Mesendoderm (in vitro differentiated cells): ENCODE data around the gene SUMO1. TPM values are rescaled to one million over a fixed set of nuclear protein-coding genes. Genes with fewer than 3 reads are reported as not detected.
"Not testable (repeated sequence)": the region's sequence is repeated elsewhere in the genome, so short reads cannot be mapped to it uniquely, and the experiment has no call there.

Experiments used
- DNase-seq: peaks from one replicate; pipeline ENCODE4 v3.0.0; 2013
- H2AK5ac ChIP-seq: 2 replicates; pipeline ENCODE4 v1.6.1; 2013; ENCODE audit warnings: low read length, inconsistent platforms
- H2BK120ac ChIP-seq: 2 replicates; pipeline ENCODE4 v1.6.1; 2013; ENCODE audit warnings: low read depth, mild to moderate bottlenecking, low read length, moderate library complexity, mixed read lengths
- H2BK15ac ChIP-seq: replicated peaks from 2 replicates; pipeline ENCODE4 v1.6.1; 2013; ENCODE audit warnings: low read depth, mild to moderate bottlenecking, moderate library complexity
- H2BK5ac ChIP-seq: 2 replicates; pipeline ENCODE4 v1.6.1; 2013; ENCODE audit warnings: low read length, inconsistent platforms
- H3K18ac ChIP-seq: 2 replicates; pipeline ENCODE4 v1.6.1; 2013; ENCODE audit warnings: mild to moderate bottlenecking, low read length, mixed read lengths
- H3K23ac ChIP-seq: one replicate; pipeline ENCODE4 v1.6.1; 2013; ENCODE audit warnings: low read length
- H3K27ac ChIP-seq: 2 replicates; pipeline ENCODE4 v1.5.1; 2013; ENCODE audit warnings: low read depth, mild to moderate bottlenecking, inconsistent platforms, low read length, moderate library complexity
- H3K27me3 ChIP-seq: 2 replicates; pipeline ENCODE4 v1.6.1; 2013; ENCODE audit warnings: low read length, control low read depth, mild to moderate bottlenecking, inconsistent platforms; ENCODE audit not compliant: insufficient read depth, poor library complexity
- H3K36me3 ChIP-seq: 2 replicates; pipeline ENCODE4 v1.6.1; 2013; ENCODE audit warnings: low read length, inconsistent platforms; ENCODE audit not compliant: control insufficient read depth, insufficient read depth
- H3K4ac ChIP-seq: one replicate; pipeline ENCODE4 v1.6.1; 2013; ENCODE audit warnings: low read depth, mild to moderate bottlenecking, low read length, moderate library complexity
- H3K4me1 ChIP-seq: 2 replicates; pipeline ENCODE4 v1.6.1; 2013; ENCODE audit warnings: low read depth, low read length, inconsistent platforms; ENCODE audit not compliant: control insufficient read depth
- H3K4me2 ChIP-seq: 2 replicates; pipeline ENCODE4 v1.6.1; 2013; ENCODE audit warnings: low read length
- H3K4me3 ChIP-seq: 2 replicates; pipeline ENCODE4 v1.5.1; 2013; ENCODE audit warnings: mild to moderate bottlenecking, low read length
- H3K56ac ChIP-seq: one replicate; pipeline ENCODE4 v1.6.1; 2013; ENCODE audit warnings: low read length
- H3K79me1 ChIP-seq: 2 replicates; pipeline ENCODE4 v1.6.1; 2013; ENCODE audit warnings: low read length, inconsistent platforms
- H3K79me2 ChIP-seq: 2 replicates; pipeline ENCODE4 v1.6.1; 2013; ENCODE audit warnings: mild to moderate bottlenecking, low read length; ENCODE audit not compliant: control insufficient read depth, insufficient read depth
- H3K9ac ChIP-seq: 2 replicates; pipeline ENCODE4 v1.6.1; 2013; ENCODE audit warnings: low read length, inconsistent platforms
- H4K5ac ChIP-seq: one replicate; pipeline ENCODE4 v1.6.1; 2013; ENCODE audit warnings: low read length
- H4K8ac ChIP-seq: one replicate; pipeline ENCODE4 v1.6.1; 2013; ENCODE audit warnings: low read depth, mild to moderate bottlenecking, control low read depth, low read length, moderate library complexity
- WGBS: extraction: QIAGEN DNeasy Blood & Tissue Kit; methylation state at CpG from one replicate; pipeline ENCODE4 v1.1.7; 2013; ENCODE audit warnings: low lambda C conversion rate, missing lambda C conversion rate; ENCODE audit not compliant: insufficient coverage; ENCODE audit errors: extremely low coverage; 5-methylcytosine and 5-hydroxymethylcytosine counted together
- polyA plus RNA-seq, 2 experiments: library from polyadenylated mRNA; stranded (reverse); fragments of 200-250 nt; gene quantifications; one replicate each; pipeline ENCODE4 v1.2.3, GENCODE V29; 2013

Gene SUMO1
- polyA plus RNA-seq (2013, experiment 1 of 2) = 266 TPM
- polyA plus RNA-seq (2013, experiment 2 of 2) = 264 TPM

DNA sequence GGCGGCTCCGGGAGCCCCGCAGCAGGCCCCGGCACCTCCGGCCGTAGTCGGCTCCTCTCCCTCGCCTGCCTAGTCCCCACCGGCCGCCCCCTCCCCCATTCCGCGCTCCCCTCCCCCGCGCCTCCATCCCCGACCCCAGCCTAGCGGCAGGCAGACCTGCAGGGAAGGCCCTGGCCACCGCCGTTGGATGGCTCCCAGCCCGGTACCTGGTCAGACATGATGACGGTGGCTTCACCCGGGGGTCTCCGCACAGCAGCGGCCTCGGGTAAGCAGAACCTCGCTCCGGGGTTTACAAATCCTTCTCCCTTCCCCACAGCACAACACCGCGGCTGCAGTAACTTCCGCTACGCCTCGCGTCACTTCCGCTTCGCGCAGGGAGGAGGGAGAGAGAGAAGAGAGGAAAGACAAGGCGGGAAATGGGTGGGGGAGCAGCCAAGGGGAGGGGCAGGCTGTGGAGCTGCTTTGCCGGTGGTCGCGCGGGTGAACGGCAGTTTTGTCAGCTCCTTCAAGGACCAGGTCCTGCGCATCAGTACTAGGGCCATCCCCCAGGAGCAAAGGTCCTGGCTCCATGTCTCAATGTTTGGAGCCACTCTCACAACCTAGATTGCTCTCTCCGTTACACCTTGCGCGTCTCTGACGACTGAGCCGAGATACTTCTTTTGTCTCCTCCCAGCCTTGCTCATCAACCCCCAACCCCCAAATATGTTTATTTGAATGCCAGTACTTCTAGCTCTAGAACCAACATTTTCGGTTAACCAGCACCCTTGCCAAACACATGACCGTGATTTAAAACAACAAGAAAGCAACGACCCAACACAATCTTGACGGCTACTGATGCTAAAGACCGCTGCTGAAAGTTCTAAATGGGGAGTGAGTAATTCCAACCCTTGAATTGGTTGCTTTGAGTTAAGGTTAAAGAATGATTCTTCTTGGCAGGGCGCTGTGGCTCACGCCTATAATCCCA, at the start of gene SUMO1:
Gene SUMO1 (minus strand): TSS at position 364 of the 964 bp plus-strand sequence. CDS start 146 bp downstream, at position 218.
- Histone ChIP-seq H3K9ac (peak within 1 kb of the TSS; percentile 95), H3K36me3 (no peaks in the 10 kb centered on the region), H3K79me2 (peaks cover 36% of the 10 kb centered on the region), H3K27me3 (no peaks in the 10 kb centered on the region), H3K27ac (peak within 1 kb of the TSS; percentile 82), H3K23ac (peak within 1 kb of the TSS; percentile 30), H2AK5ac (peak within 1 kb of the TSS; percentile 57), H3K56ac (peak within 1 kb of the TSS; percentile 99), H4K5ac (peak within 1 kb of the TSS; percentile 87), H3K4me3 (peak within 1 kb of the TSS; percentile 92), H3K18ac (peak within 1 kb of the TSS; percentile 83), H2BK15ac (no peak within 1 kb of the TSS), H3K4me1 (no peaks in the 10 kb centered on the region), H3K4ac (peak within 1 kb of the TSS; percentile 73), H2BK120ac (no peak within 1 kb of the TSS), H3K79me1 (no peaks in the 10 kb centered on the region), H4K8ac (no peak within 1 kb of the TSS), H2BK5ac (peak within 1 kb of the TSS; percentile 90), H3K4me2 (peak within 1 kb of the TSS; percentile 98)
- peak; percentile 98 for DNase-seq
- no CpG with 5 or more reads among the region's 54 CpGs for whole genome bisulfite sequencing

- peaks cover 8% of the 10 kb centered on the region for H3K36me3 ChIP-seq
Measured at GRCh38 chr2:202286595-202286994, 48.2 kb upstream of the SUMO1 start.

GRCh38 chr2:202278944-202279343, 40.5 kb upstream of the SUMO1 start:
- H2AK5ac ChIP-seq = no peak overlapping the region
- H3K36me3 ChIP-seq = peaks cover 2% of the 10 kb centered on the region
- H3K4ac ChIP-seq = no peak overlapping the region
- no peak overlapping the region for H3K4me3 ChIP-seq
- no peak overlapping the region for H3K27ac ChIP-seq
- H3K79me2 ChIP-seq = peaks cover 53% of the 10 kb centered on the region
- H4K5ac ChIP-seq = no peak overlapping the region
- no peak overlapping the region for H3K4me2 ChIP-seq
- H3K79me1 ChIP-seq = peaks cover 2% of the 10 kb centered on the region
- no peak overlapping the region for H3K56ac ChIP-seq
- H3K18ac ChIP-seq = no peak overlapping the region
- WGBS = no CpG with 5 or more reads among the region's 1 CpG
- no peak overlapping the region for H3K9ac ChIP-seq
- H2BK120ac ChIP-seq = no peak overlapping the region
- H3K27me3 ChIP-seq = no peaks in the 10 kb centered on the region
- no peak overlapping the region for H2BK15ac ChIP-seq
- H3K23ac ChIP-seq = no peak overlapping the region
- H2BK5ac ChIP-seq = no peak overlapping the region
- no peak overlapping the region for H4K8ac ChIP-seq
- no peaks in the 10 kb centered on the region for H3K4me1 ChIP-seq
- DNase-seq = peak; percentile 59

More at GRCh38 chr2:202286595-202286994, 48.2 kb upstream of the SUMO1 start:
- Histone ChIP-seq H4K5ac (no peak overlapping the region), H3K27me3 (no peaks in the 10 kb centered on the region), H3K23ac (no peak overlapping the region), H2BK5ac (no peak overlapping the region), H3K79me2 (peaks cover 6% of the 10 kb centered on the region), H4K8ac (no peak overlapping the region), H3K18ac (no peak overlapping the region), H3K9ac (no peak overlapping the region), H3K79me1 (peaks cover 5% of the 10 kb centered on the region), H3K56ac (no peak overlapping the region), H3K4me3 (no peak overlapping the region), H2BK120ac (no peak overlapping the region), H3K4me1 (no peaks in the 10 kb centered on the region), H3K4ac (no peak overlapping the region), H3K4me2 (no peak overlapping the region), H3K27ac (no peak overlapping the region), H2AK5ac (no peak overlapping the region), H2BK15ac (no peak overlapping the region)
- no peak for DNase-seq

DNA sequence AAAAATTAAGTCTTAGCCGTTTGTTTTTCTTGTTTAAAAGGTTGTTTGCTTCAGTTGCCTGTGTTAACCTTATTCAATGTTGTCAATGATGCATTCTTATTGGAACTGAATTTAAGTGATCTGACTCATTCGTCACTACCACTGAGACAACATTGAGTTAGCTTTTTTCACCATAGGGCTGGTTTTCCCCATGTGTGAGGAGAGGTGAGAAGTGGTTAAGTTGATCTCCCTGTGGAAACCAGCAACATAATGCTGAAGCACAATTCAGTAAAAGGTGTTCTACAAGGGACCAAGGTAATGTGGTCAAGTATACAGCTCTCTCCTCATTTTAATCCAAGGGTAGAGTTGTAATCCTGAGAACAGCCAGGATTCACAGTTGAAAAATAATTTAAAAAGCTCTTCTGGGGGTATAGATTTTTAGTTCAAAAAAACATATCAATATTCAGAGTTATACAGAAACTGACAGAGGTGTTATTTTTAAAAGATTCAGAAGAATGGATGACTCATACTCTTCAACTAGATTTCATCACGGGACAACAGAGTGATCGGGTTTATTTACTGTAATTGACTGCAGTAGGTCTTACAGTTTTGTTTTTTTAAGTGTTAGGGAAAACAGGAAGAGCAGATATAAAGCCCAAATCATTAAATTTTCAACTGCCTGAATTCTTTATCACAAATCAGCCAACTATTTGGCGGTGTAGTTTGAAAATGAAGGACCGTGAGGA, 39.8 kb upstream of the SUMO1 start:
- peak; percentile 63 for DNase-seq
- H3K9ac ChIP-seq = no peak overlapping the region
- no peak overlapping the region for H3K4me3 ChIP-seq

DNA sequence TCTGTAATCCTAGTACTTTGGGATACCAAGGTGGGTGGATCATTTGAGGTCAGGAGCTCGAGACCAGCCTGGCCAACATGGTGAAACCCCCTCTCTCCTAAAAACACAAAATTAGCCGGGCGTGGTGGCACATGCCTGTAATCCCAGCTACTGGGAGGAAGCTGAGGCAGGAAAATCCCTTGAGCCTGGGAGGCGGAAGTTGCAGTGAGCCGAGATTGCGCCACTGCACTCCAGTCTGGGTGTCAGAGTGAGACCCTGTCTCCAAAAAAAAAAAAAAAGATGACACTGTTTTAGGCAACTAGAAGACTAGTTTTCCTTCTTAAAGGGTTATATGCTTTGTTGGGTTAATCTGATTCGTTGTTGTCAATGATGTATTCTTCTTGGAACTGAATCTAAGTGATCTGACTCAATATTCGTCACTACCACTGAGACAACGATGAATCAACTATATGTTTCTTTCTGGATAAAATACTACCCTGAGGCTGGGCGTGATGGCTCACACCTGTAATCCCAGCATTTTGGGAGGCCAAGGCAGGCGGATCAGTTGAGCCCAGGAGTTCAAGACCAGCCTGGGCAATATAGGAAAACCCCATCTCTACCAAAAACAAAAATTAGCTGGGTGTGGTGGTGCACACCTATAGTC, 37.8 kb upstream of the SUMO1 start:
- WGBS = no CpG with 5 or more reads among the region's 11 CpGs
- not testable (repeated sequence) for H3K27ac ChIP-seq, H3K4me2 ChIP-seq, H2BK15ac ChIP-seq, H3K18ac ChIP-seq, H3K9ac ChIP-seq, H3K4me1 ChIP-seq, H3K27me3 ChIP-seq, DNase-seq, H3K23ac ChIP-seq, H4K5ac ChIP-seq, H4K8ac ChIP-seq, H2BK5ac ChIP-seq, H3K4me3 ChIP-seq, H2BK120ac ChIP-seq, H3K36me3 ChIP-seq, H3K56ac ChIP-seq, H3K79me1 ChIP-seq, H3K4ac ChIP-seq, H2AK5ac ChIP-seq
- H3K79me2 ChIP-seq = peaks cover 70% of the 10 kb centered on the region

More for the DNA sequence above, 39.8 kb upstream of the SUMO1 start:
- Histone ChIP-seq H3K79me2 (peaks cover 58% of the 10 kb centered on the region), H3K4me2 (no peak overlapping the region), H3K79me1 (peaks cover 2% of the 10 kb centered on the region), H3K4ac (no peak overlapping the region), H3K36me3 (peaks cover 2% of the 10 kb centered on the region), H3K27ac (no peak overlapping the region), H2BK5ac (no peak overlapping the region), H2BK120ac (no peak overlapping the region), H3K56ac (no peak overlapping the region), H3K23ac (no peak overlapping the region), H3K18ac (no peak overlapping the region), H2AK5ac (no peak overlapping the region), H4K5ac (no peak overlapping the region), H4K8ac (no peak overlapping the region), H3K27me3 (no peaks in the 10 kb centered on the region), H2BK15ac (no peak overlapping the region), H3K4me1 (no peaks in the 10 kb centered on the region)
- WGBS = no CpG with 5 or more reads among the region's 6 CpGs
